ENCODE results near the gene MBIP.

MBIP gene

DNA sequence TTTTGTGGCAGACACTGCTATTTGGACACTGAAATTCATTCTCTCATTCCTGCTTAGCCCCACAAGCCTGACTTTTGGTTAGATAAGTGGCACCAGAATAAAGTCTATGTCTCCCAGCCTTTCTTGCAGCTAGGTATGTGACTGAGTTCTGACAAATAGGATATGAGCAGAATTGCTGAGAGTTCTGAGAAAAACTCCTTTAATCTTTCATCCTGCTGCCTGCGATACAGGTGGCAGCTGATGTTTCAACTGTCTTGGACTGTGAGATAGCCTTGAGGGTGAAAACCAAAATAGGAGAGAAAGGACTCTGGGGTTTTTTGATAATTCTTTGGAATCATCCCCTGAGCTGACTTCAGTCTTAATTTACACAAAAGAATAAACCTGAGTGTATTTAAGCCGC is 55.8 kb downstream of the MBIP start:
- Histone ChIP-seq H3K4me3 (ENCODE audit: low read depth, low read length) (no peak overlapping the region), H3K27ac (ENCODE audit: low read depth, low read length) (no peak overlapping the region), H3K4me1 (ENCODE audit: control insufficient read depth, insufficient read depth, low read length, unreplicated experiment) (no peaks in the 10 kb centered on the region), H3K36me3 (ENCODE audit: insufficient read depth, low read length) (no peaks in the 10 kb centered on the region), H3K27me3 (ENCODE audit: insufficient read depth, low read length) (peaks cover 51% of the 10 kb centered on the region), H2AFZ (ENCODE audit: low read length, unreplicated experiment) (no peak overlapping the region), H3K79me2 (ENCODE audit: control insufficient read depth, insufficient read depth, low read length, unreplicated experiment) (no peaks in the 10 kb centered on the region)

DNA sequence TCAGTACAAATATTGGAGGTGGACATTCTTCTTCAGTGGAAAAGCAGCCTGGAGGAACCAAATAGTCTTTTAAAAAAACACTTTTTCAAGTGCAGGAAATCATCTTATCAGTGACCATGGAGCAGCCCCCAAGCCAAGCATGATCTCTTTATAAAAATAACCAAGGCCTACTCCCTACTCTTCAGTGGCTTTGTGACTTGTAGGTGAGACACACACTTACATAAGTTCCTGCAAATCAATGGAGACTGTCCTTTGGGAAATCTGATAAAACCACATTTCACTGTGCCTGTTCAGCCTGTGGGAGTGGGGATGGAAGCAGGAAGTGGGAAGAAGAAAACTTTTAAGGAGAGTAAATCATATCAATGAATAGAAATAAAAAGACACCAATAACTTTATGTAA is 56.3 kb downstream of the MBIP start:
- H3K79me2 ChIP-seq (ENCODE audit: control insufficient read depth, insufficient read depth, low read length, unreplicated experiment), result no peaks in the 10 kb centered on the region
- no peaks in the 10 kb centered on the region for H3K36me3 ChIP-seq (ENCODE audit: insufficient read depth, low read length)
- H3K4me3 ChIP-seq (ENCODE audit: low read depth, low read length), result no peak overlapping the region
- no peak overlapping the region for H2AFZ ChIP-seq (ENCODE audit: low read length, unreplicated experiment)
- H3K27ac ChIP-seq (ENCODE audit: low read depth, low read length), result no peak overlapping the region
- peaks cover 51% of the 10 kb centered on the region for H3K27me3 ChIP-seq (ENCODE audit: insufficient read depth, low read length)
- no peaks in the 10 kb centered on the region for H3K4me1 ChIP-seq (ENCODE audit: control insufficient read depth, insufficient read depth, low read length, unreplicated experiment)

DNA sequence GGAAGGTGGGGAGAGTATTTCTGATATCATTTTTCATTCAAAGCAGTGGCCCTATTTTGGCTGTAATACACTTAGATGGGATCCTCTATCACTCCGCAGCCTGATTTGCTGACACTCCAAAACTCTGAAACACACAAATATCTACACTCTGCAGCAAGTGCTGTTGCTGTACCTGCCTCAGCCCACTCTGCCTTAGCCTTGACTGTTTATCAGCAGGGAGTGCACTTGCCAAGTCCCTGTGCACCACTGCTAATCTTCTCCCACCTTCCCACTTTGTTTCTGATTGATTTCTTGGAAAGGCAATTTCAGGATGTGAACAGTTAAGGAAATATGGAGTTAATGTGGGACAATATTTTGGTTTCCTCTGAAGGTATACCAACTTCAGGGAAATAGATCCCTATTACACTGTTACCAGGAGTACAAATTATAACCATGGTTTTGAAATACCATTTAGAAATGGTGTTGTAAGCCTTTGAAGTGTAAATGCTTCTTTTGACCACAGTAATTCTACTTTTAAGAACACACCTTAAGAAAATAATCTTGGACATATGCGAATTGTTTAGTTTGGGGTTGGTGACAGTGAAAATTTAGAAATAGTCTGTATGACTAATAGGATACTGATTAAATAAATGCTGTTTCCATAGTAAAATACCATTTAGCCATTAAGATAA is 59.3 kb downstream of the MBIP start:
- Histone ChIP-seq H3K27ac (ENCODE audit: low read depth, low read length) (no peak overlapping the region), H3K27me3 (ENCODE audit: insufficient read depth, low read length) (peaks cover 65% of the 10 kb centered on the region), H3K4me1 (ENCODE audit: control insufficient read depth, insufficient read depth, low read length, unreplicated experiment) (peaks cover 1% of the 10 kb centered on the region), H3K4me3 (ENCODE audit: low read depth, low read length) (no peak overlapping the region), H2AFZ (ENCODE audit: low read length, unreplicated experiment) (no peak overlapping the region), H3K36me3 (ENCODE audit: insufficient read depth, low read length) (no peaks in the 10 kb centered on the region), H3K79me2 (ENCODE audit: control insufficient read depth, insufficient read depth, low read length, unreplicated experiment) (no peaks in the 10 kb centered on the region)

DNA sequence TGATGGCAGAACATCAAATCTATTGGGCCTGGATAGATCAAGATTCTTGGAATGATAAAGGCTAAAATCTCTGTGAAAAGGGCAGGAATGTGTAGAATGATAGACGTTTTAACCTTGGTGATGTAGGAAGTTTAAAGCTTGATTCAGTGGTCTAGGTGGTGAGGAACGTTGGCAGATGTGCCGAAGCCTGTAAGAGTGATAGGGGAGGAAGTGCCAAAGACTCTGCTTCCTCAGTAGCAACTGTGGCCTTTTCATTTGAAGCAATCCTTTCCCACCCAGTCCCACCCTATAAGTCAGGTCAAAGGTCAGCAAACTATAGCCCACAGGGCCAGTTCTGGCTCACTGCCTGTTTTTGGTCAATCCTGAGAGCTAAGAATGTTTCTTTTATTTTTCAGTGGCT is 62.2 kb downstream of the MBIP start:
- no peaks in the 10 kb centered on the region for H3K79me2 ChIP-seq (ENCODE audit: control insufficient read depth, insufficient read depth, low read length, unreplicated experiment)
- H3K27ac ChIP-seq (ENCODE audit: low read depth, low read length), result no peak overlapping the region
- H3K27me3 ChIP-seq (ENCODE audit: insufficient read depth, low read length), result peaks cover 54% of the 10 kb centered on the region
- no peaks in the 10 kb centered on the region for H3K36me3 ChIP-seq (ENCODE audit: insufficient read depth, low read length)
- no peak overlapping the region for H3K4me3 ChIP-seq (ENCODE audit: low read depth, low read length)
- H3K4me1 ChIP-seq (ENCODE audit: control insufficient read depth, insufficient read depth, low read length, unreplicated experiment), result peaks cover 5% of the 10 kb centered on the region
- H2AFZ ChIP-seq (ENCODE audit: low read length, unreplicated experiment), result no peak overlapping the region

DNA sequence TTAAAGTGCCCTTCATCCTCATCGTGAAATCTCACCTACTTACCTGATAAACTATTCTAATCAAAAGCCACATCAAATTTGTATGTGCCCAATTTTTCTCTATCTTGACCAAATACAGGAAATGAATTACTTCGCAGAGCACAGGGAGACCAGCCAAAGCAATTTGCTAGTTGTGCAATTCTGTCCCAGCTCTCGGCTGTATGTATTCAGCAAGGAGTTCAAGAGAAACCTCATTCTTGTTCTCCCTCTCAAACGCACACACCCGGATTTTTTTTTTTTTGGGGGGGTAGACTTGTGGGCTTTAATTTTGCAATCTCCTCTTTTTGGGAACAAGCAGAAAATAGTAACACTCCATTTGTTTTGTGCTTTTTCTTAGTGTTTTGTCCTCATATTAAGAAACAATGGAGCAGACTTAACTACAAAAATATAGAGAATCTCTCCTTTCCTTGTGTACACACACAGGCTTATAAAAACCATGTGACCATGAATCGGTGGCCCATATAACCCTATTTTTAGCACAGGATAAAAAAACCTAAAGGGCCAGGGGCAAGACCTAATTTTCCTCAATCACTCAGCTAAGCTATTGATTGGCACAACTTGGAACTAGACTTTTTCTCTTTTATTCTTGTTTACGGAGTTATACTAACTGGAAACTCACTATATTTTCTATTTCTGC is 64.2 kb downstream of the MBIP start:
- H3K79me2 ChIP-seq (ENCODE audit: control insufficient read depth, insufficient read depth, low read length, unreplicated experiment), result no peaks in the 10 kb centered on the region
- H3K4me1 ChIP-seq (ENCODE audit: control insufficient read depth, insufficient read depth, low read length, unreplicated experiment), result peaks cover 5% of the 10 kb centered on the region
- no peaks in the 10 kb centered on the region for H3K36me3 ChIP-seq (ENCODE audit: insufficient read depth, low read length)
- peaks cover 37% of the 10 kb centered on the region for H3K27me3 ChIP-seq (ENCODE audit: insufficient read depth, low read length)
- no peak overlapping the region for H3K27ac ChIP-seq (ENCODE audit: low read depth, low read length)
- H3K4me3 ChIP-seq (ENCODE audit: low read depth, low read length), result no peak overlapping the region
- no peak overlapping the region for H2AFZ ChIP-seq (ENCODE audit: low read length, unreplicated experiment)

DNA sequence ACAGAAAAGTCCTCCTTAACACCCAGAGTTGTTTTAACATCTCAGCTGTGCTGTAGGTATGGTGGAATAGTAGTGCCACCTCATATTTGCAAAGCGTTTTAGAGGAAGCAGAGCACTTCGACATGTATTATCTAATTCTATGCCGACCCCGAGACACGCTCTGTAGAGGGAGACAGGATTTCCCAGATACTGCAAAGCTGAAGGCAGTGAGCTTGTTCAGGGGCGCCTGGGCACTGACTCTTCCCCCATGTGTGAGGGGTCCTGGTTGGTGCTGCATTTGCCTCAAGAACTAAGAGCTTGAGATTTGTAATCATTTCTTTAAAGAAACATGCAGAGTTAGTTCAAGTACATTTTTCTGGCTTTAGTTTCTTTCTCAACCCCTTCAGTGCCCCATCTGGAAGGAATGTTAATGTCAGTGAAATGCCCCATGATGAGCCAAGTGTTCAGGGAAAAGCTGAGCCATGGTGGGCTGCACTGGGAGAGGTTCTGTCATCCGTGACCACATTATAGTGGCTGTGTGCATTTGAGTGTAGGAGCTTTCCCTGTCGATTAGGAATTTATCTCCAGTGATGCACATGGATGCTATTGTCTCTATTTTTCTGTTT is 66.3 kb downstream of the MBIP start:
- Histone ChIP-seq H3K36me3 (ENCODE audit: insufficient read depth, low read length) (no peaks in the 10 kb centered on the region), H3K27me3 (ENCODE audit: insufficient read depth, low read length) (peaks cover 26% of the 10 kb centered on the region), H3K4me1 (ENCODE audit: control insufficient read depth, insufficient read depth, low read length, unreplicated experiment) (peaks cover 5% of the 10 kb centered on the region), H3K4me3 (ENCODE audit: low read depth, low read length) (no peak overlapping the region), H3K27ac (ENCODE audit: low read depth, low read length) (no peak overlapping the region), H3K79me2 (ENCODE audit: control insufficient read depth, insufficient read depth, low read length, unreplicated experiment) (no peaks in the 10 kb centered on the region), H2AFZ (ENCODE audit: low read length, unreplicated experiment) (no peak overlapping the region)
